GM18868 (cell line): ENCODE results near the gene ULBP2.
A peak's percentile ranks its signal among the peaks of the same experiment; 100 is the strongest.
"Not testable (repeated sequence)": the region's sequence is repeated elsewhere in the genome, so short reads cannot be mapped to it uniquely, and the experiment has no call there.

ENCODE experiments used
- ATAC-seq: cut with Tn5 transposase; IDR thresholded peaks from one replicate; pipeline ENCODE4 v1.9.1; 2021; ENCODE audit warnings: mild to moderate bottlenecking, moderate library complexity; ENCODE audit not compliant: unreplicated experiment

Gene ULBP2

GRCh38 chr6:149948011-149948410 lies 6.2 kb downstream of the ULBP2 start:
- ATAC-seq = no peak

- no peak for ATAC-seq
Observed at GRCh38 chr6:149948616-149949015, 6.8 kb downstream of the ULBP2 start.

- ATAC-seq = no peak
Observed at GRCh38 chr6:149950423-149950822, 8.6 kb downstream of the ULBP2 start.

- ATAC-seq = no peak
Observed at GRCh38 chr6:149951096-149951495, 9.3 kb downstream of the ULBP2 start.

GRCh38 chr6:149951626-149952025 lies 9.8 kb downstream of the ULBP2 start:
- no peak for ATAC-seq

GRCh38 chr6:149953390-149953789 lies 11.6 kb downstream of the ULBP2 start:
- ATAC-seq = not testable (repeated sequence)

- ATAC-seq = peak; percentile 74
Observed at GRCh38 chr6:149953934-149954327, 12.1 kb downstream of the ULBP2 start.

GRCh38 chr6:149954328-149954983 lies 12.6 kb downstream of the ULBP2 start:
- ATAC-seq = not testable (repeated sequence)

- ATAC-seq = not testable (repeated sequence)
Observed at GRCh38 chr6:149954984-149955653, 13.3 kb downstream of the ULBP2 start.

- ATAC-seq = not testable (repeated sequence)
Observed at GRCh38 chr6:149955654-149956317, 14.0 kb downstream of the ULBP2 start.

- ATAC-seq = not testable (repeated sequence)
Observed at GRCh38 chr6:149958124-149958523, 16.3 kb downstream of the ULBP2 start.

GRCh38 chr6:149959806-149960205 lies 18.0 kb downstream of the ULBP2 start:
- not testable (repeated sequence) for ATAC-seq

GRCh38 chr6:149960488-149960887 lies 18.7 kb downstream of the ULBP2 start:
- ATAC-seq = no peak

- ATAC-seq = no peak
Observed at GRCh38 chr6:149961728-149962425, 20.1 kb downstream of the ULBP2 start.

GRCh38 chr6:149962461-149963211 lies 20.8 kb downstream of the ULBP2 start:
- peak; percentile 48 for ATAC-seq

GRCh38 chr6:149963212-149963461 lies 21.3 kb downstream of the ULBP2 start:
- no peak for ATAC-seq

- ATAC-seq = peak; percentile 57
Observed at GRCh38 chr6:149963462-149964307, 21.9 kb downstream of the ULBP2 start, which contains the start of gene ULBP1. TSS of gene ULBP1 (plus strand) at chr6:149963943. CDS start at chr6:149964050, 107 bp downstream.

- ATAC-seq = no peak
Observed at GRCh38 chr6:149964308-149965193, 22.7 kb downstream of the ULBP2 start.
